Stomach (tissue), 4 donors: ENCODE data around the gene TNRC6B.

Experiments used
- EP300 ChIP-seq: sonication (generic); formaldehyde crosslinking; IDR thresholded peaks from one replicate; pipeline ENCODE4 v1.6.1; 2017; ENCODE audit warnings: antibody characterized with exemption
- POLR2A ChIP-seq, 4 donors: fragments of 450-650 bp; IDR thresholded peaks; one replicate each; pipeline ENCODE4 v1.6.1; 2016; ENCODE audit warnings: antibody characterized with exemption in 4 of 4, control low read depth in 2 of 4, mild to moderate bottlenecking in 1 of 4, moderate library complexity in 1 of 4
- POLR2AphosphoS5 ChIP-seq, 3 donors: sonication (generic); formaldehyde crosslinking; IDR thresholded peaks; one replicate each; pipeline ENCODE4 v1.6.1; 2016; ENCODE audit warnings: antibody characterized with exemption in 3 of 3
- TF ChIP-seq, protein P1 (sequence below), 7 experiments: fragments of 450-650 bp in 4 of 7; fragments of 200-600 bp in 3 of 7; sonication (generic) in 3 of 7; IDR thresholded peaks; one replicate each; pipeline ENCODE4 v1.5.1; 2016 to 2019; ENCODE audit warnings: antibody characterized with exemption in 7 of 7, control low read depth in 2 of 7, mild to moderate bottlenecking in 1 of 7

DNA sequence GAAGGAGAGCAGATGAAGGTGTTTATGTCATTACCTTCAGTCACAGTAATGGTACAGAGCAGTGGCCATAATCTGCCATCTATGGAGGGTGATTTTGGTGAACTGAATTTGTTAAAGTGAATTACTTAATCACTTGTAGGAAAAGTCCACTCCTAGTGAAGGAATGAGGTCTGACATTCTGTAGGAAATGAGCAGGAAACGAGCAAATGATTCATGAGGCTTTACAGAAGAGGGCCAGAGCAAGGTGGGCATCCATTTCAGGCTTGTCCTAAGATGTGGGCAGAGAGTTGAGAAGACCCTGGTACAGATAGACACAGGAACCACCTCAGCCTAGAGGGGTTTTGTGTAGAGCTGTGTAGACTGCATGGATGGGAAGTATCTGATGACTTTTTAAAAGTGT lies 186.7 kb downstream of the TNRC6B start:
- TF ChIP-seq POLR2A (IDR thresholded peaks at IDR 0.05) (no peak), EP300 (no peak), POLR2AphosphoS5 (IDR thresholded peaks at IDR 0.05) (no peak)
- TF ChIP-seq, protein P1, sequence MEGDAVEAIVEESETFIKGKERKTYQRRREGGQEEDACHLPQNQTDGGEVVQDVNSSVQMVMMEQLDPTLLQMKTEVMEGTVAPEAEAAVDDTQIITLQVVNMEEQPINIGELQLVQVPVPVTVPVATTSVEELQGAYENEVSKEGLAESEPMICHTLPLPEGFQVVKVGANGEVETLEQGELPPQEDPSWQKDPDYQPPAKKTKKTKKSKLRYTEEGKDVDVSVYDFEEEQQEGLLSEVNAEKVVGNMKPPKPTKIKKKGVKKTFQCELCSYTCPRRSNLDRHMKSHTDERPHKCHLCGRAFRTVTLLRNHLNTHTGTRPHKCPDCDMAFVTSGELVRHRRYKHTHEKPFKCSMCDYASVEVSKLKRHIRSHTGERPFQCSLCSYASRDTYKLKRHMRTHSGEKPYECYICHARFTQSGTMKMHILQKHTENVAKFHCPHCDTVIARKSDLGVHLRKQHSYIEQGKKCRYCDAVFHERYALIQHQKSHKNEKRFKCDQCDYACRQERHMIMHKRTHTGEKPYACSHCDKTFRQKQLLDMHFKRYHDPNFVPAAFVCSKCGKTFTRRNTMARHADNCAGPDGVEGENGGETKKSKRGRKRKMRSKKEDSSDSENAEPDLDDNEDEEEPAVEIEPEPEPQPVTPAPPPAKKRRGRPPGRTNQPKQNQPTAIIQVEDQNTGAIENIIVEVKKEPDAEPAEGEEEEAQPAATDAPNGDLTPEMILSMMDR (IDR thresholded peaks at IDR 0.05): no peak
